Upper lobe of left lung (tissue), 4 donors: ENCODE measurements around the gene NEURL1.

Experiments
- CTCF ChIP-seq, 6 experiments: fragments of 450-650 bp in 4 of 6; fragments of 200-600 bp in 2 of 6; sonication (generic) in 2 of 6; IDR thresholded peaks; one replicate each; pipeline ENCODE4 v1.5.1; 2016 to 2019; ENCODE audit warnings: antibody characterized with exemption in 6 of 6
- POLR2A ChIP-seq, 4 donors: fragments of 450-650 bp; IDR thresholded peaks; one replicate each; pipeline ENCODE4 v1.5.1; 2016 to 2017; ENCODE audit warnings: antibody characterized with exemption in 4 of 4, mild to moderate bottlenecking in 2 of 4
- POLR2AphosphoS5 ChIP-seq, 2 donors: sonication (generic); formaldehyde crosslinking; IDR thresholded peaks; one replicate each; pipeline ENCODE4 v1.5.1; 2017; ENCODE audit warnings: antibody characterized with exemption in 2 of 2

- no peak for TF ChIP-seq POLR2AphosphoS5 (IDR thresholded peaks at IDR 0.05)
- no peak for TF ChIP-seq CTCF (IDR thresholded peaks at IDR 0.05)
- TF ChIP-seq POLR2A (IDR thresholded peaks at IDR 0.05): no peak
Measured at GRCh38 chr10:103571656-103571975, 78.1 kb downstream of the NEURL1 start.
